SU-DHL-6 (cell line): Measurements from ENCODE around the gene FAM3A.

Source experiments
- H2AFZ ChIP-seq: fragments of 200-600 bp; sonication (generic); 2 replicates; pipeline ENCODE4 v1.6.1; 2014; ENCODE audit warnings: low read depth, mild to moderate bottlenecking, moderate library complexity, mixed read lengths, antibody characterized with exemption, low read length; ENCODE audit not compliant: severe bottlenecking
- H3F3A ChIP-seq: fragments of 200-600 bp; shearing (Covaris generic); 2 replicates; pipeline ENCODE4 v1.6.0; 2016; ENCODE audit warnings: antibody characterized with exemption, mild to moderate bottlenecking; ENCODE audit not compliant: insufficient read depth
- H3K27ac ChIP-seq: fragments of 200-600 bp; sonication (generic); 2 replicates; pipeline ENCODE4 v1.5.1; 2016; ENCODE audit warnings: low read depth, mild to moderate bottlenecking, low read length, moderate library complexity, mixed read lengths
- H3K27me3 ChIP-seq: fragments of 200-600 bp; sonication (generic), shearing (Covaris generic); 2 replicates; pipeline ENCODE4 v1.6.0; 2014; ENCODE audit warnings: mild to moderate bottlenecking, low read length
- H3K36me3 ChIP-seq: fragments of 200-600 bp; sonication (generic); 2 replicates; pipeline ENCODE4 v1.6.1; 2014; ENCODE audit warnings: mild to moderate bottlenecking, low read length, mixed read lengths
- H3K4me2 ChIP-seq: fragments of 300-600, 200-600 bp; shearing (Covaris generic), sonication (generic); 2 replicates; pipeline ENCODE4 v1.6.0; 2014; ENCODE audit warnings: low read length, low read depth, mild to moderate bottlenecking; ENCODE audit not compliant: poor library complexity, severe bottlenecking
- H3K4me3 ChIP-seq: fragments of 200-600 bp; sonication (generic); 2 replicates; pipeline ENCODE4 v1.5.1; 2014; ENCODE audit warnings: antibody characterized with exemption, low read length, mild to moderate bottlenecking, mixed read lengths; ENCODE audit not compliant: insufficient read depth, poor library complexity, severe bottlenecking
- H3K79me2 ChIP-seq: fragments of 200-600 bp; sonication (generic); 2 replicates; pipeline ENCODE4 v1.6.1; 2014; ENCODE audit warnings: mild to moderate bottlenecking, low read length, moderate library complexity; ENCODE audit not compliant: insufficient read depth
- H3K9ac ChIP-seq: fragments of 200-600 bp; sonication (generic); 2 replicates; pipeline ENCODE4 v1.7.0; 2014; ENCODE audit warnings: mild to moderate bottlenecking, low read length
- H3K9me2 ChIP-seq: fragments of 200-600 bp; sonication (generic); replicated peaks from 2 replicates; pipeline ENCODE4 v1.6.1; 2014; ENCODE audit warnings: low read length; ENCODE audit not compliant: insufficient read depth
- H3K9me3 ChIP-seq: fragments of 200-600 bp; sonication (generic); 2 replicates; pipeline ENCODE4 v1.6.1; 2014; ENCODE audit warnings: low read length, mixed read lengths; ENCODE audit not compliant: insufficient read depth
- H4K20me1 ChIP-seq: fragments of 200-600 bp; sonication (generic); 2 replicates; pipeline ENCODE4 v1.6.1; 2014; ENCODE audit warnings: low read depth, mild to moderate bottlenecking, antibody characterized with exemption, low read length, moderate library complexity, mixed read lengths
- CTCF ChIP-seq: fragments of 200-600 bp; sonication (generic); IDR thresholded peaks from one replicate; pipeline ENCODE4 v1.5.1; 2017; ENCODE audit warnings: antibody characterized with exemption, mild to moderate bottlenecking, low read length, moderate library complexity; ENCODE audit not compliant: insufficient read depth, poor library complexity, severe bottlenecking
- EZH2phosphoT487 ChIP-seq: fragments of 200-600 bp; sonication (generic), shearing (Covaris generic); conservative IDR thresholded peaks from 2 replicates; pipeline ENCODE4 v1.6.1; 2018; ENCODE audit warnings: mild to moderate bottlenecking, antibody characterized with exemption, low read length, moderate library complexity, mixed read lengths

Gene FAM3A

GRCh38 chrX:154546354-154547244, 30.6 kb upstream of the FAM3A start, which contains the start of gene G6PD:
G6PD (minus strand) TSS chrX:154546846; CDS start chrX:154546155, 691 bp downstream.
- Histone ChIP-seq H3K36me3 (no peaks in the 10 kb centered on the region), H3K4me2 (peak within 1 kb of the TSS; percentile 91), H4K20me1 (no peaks in the 10 kb centered on the region), H2AFZ (peak within 1 kb of the TSS; percentile 48), H3K27ac (peak within 1 kb of the TSS; percentile 98), H3K9ac (peak within 1 kb of the TSS; percentile 98), H3F3A (peaks cover 8% of the 10 kb centered on the region; the same call in 1 of the 2 replicates), H3K9me3 (no peaks in the 10 kb centered on the region), H3K9me2 (no peaks in the 10 kb centered on the region), H3K27me3 (no peaks in the 10 kb centered on the region), H3K79me2 (peaks cover 39% of the 10 kb centered on the region), H3K4me3 (peak within 1 kb of the TSS; percentile 95)
- TF ChIP-seq CTCF = no peak
- no peak for TF ChIP-seq EZH2phosphoT487

GRCh38 chrX:154545673-154546274, 29.7 kb upstream of the FAM3A start:
- Histone ChIP-seq H3K4me3 (peak overlapping the region; percentile 95), H3K9me3 (no peaks in the 10 kb centered on the region), H3K27me3 (no peaks in the 10 kb centered on the region), H3K27ac (no peak overlapping the region; the same call in 1 of the 2 replicates), H4K20me1 (no peaks in the 10 kb centered on the region), H3F3A (peaks cover 8% of the 10 kb centered on the region; the same call in 1 of the 2 replicates), H3K9me2 (no peaks in the 10 kb centered on the region), H3K79me2 (peaks cover 35% of the 10 kb centered on the region), H2AFZ (no peak overlapping the region), H3K36me3 (no peaks in the 10 kb centered on the region), H3K4me2 (peak overlapping the region; percentile 91), H3K9ac (peak overlapping the region; percentile 98)
- TF ChIP-seq CTCF = no peak
- TF ChIP-seq EZH2phosphoT487 = no peak

GRCh38 chrX:154542723-154543424, 26.8 kb upstream of the FAM3A start:
- Histone ChIP-seq H3K27ac (no peak overlapping the region), H3K9ac (no peak overlapping the region), H3K4me2 (no peak overlapping the region), H3K4me3 (no peak overlapping the region), H3K9me2 (no peaks in the 10 kb centered on the region), H2AFZ (no peak overlapping the region), H3K27me3 (no peaks in the 10 kb centered on the region), H3K79me2 (peaks cover 10% of the 10 kb centered on the region), H3F3A (peaks cover 7% of the 10 kb centered on the region; the same call in 1 of the 2 replicates), H3K9me3 (no peaks in the 10 kb centered on the region), H4K20me1 (no peaks in the 10 kb centered on the region), H3K36me3 (no peaks in the 10 kb centered on the region)
- no peak for TF ChIP-seq CTCF
- no peak for TF ChIP-seq EZH2phosphoT487
